Skin of body (tissue), 2 donors: ENCODE measurements around the gene MRPS10. TPM values are rescaled to one million over a fixed set of nuclear protein-coding genes. Genes with fewer than 3 reads are reported as not detected.
"Not testable (repeated sequence)": the region's sequence is repeated elsewhere in the genome, so short reads cannot be mapped to it uniquely, and the experiment has no call there.

Experiments
- DNase-seq: peaks from one replicate; lab custom pipeline; 2025; lab: John Stamatoyannopoulos, UW
- total RNA-seq: library from RNA; depleted of rRNA; stranded (reverse); fragments of >200 nt; gene quantifications from one replicate; pipeline ENCODE4 v1.2.3, GENCODE V29; 2014

The MRPS10 gene
- total RNA-seq, 1 donor from 2014 or later = 33.0 TPM

DNA sequence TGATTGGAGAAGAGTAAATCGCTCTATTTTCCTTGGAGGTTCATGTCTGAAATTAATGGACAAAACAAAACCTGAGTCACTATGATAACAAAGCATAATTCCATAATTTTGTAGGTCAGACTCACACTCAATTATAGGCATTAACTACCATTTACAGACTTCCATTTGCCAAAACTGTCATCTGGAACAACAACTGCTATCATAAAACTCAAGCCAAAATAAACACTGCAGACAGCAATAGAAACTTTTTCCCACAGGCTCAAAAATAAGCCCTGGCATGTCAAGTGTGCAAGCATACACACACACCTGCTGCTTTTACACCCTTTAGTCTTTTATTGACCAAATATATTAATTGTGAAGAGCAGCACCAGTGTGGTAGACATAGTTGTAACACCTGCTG, 7.1 kb downstream of the MRPS10 start:
- no peak for DNase-seq

DNA sequence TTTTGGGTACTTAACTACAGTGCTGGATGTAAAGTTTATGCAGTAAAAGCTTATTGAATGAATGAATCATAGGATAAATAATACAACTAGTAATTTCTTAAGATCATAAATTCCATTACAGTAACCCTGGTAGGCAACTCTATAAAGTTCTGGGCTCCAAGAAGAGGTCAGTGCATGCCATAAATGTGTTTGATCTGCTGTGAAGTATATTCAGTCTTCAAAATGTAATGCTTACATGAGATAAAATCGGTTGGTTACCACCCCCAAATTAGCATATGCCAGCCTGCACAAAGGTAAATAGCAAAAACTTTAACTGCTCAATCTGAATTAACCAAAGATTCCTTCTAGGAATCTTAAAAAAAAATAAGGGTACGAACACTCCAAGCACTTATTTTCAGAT, 10.1 kb downstream of the MRPS10 start:
- not testable (repeated sequence) for DNase-seq

DNA sequence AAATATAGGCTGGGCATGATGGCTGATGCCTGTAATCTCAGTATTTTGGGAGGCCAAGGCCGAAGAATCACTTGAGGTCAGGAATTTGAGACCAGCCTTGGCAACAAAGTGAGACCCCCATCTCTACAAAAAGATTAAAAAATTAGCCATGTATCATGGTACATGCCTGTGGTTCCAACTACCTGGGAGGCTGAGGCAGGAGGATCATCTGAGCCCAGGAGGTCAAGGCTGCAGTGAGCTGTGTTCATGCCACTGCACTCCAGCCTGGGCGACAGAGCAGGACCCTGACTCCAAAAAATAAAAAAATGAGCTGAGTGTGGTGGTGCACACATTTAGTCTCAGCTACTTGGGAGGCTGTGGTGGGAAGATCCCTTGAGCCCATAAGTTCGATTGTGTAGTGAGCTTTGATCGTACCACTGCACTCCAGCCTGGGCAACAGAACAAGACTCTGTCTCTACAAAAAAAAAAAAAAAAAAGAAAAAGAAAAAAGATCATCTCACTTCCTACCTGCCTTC, 12.8 kb downstream of the MRPS10 start:
- DNase-seq = no peak

DNA sequence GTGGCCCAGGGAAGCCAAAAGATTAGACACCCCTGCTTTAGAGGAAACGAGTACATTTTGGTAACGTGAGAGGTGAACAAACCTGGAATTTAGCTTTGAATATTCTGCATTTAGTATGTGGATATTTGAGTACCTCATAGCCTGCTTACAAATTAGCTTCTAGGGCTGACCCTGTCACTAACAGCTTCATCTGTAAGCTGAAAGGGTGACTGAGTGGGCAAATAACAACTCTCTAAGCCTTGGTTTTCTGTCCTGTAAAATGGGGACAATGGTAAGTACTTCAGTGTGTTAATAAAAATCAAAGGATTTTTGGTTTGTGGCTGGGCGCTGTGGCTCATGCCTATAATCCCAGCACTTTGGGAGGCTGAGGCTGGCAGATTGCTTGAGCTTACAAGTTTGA, 14.5 kb downstream of the MRPS10 start:
- no peak for DNase-seq

DNA sequence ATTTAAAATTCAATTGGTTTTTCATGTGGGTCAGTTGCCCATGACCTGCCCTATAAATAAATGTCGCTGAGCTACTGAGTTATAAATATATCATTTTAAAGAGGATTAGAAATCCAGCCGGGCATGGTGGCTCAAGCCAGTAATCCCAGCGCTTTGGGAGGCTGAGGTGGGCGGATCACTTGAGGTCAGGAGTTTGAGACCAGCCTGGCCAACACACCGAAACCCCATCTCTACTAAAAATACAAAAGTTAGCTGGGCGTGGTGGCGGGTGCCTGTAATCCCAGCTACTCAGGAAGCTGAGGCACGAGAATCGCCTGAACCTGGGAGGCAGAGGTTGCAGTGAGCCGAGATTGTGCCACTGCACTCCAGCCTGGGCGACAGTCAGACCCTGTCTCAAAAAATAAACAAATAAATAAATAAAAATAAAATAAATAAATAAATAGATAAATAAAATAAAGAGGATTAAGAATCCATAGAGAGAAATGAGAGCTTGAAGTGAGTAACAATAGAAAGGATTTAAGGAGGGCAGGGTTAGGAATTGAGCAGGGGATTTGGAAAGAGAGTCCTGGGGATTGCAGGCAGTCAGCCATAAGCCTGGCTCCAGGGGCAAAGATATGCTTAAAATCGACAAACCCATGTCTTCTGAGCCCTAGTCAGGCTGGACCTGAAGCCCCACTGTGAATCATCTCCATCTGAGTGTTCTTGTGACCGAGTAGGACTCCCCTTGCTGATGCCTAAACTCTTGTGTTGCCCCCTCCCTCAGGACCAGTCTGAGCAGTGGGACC, 15.3 kb downstream of the MRPS10 start:
- DNase-seq = not testable (repeated sequence)

DNA sequence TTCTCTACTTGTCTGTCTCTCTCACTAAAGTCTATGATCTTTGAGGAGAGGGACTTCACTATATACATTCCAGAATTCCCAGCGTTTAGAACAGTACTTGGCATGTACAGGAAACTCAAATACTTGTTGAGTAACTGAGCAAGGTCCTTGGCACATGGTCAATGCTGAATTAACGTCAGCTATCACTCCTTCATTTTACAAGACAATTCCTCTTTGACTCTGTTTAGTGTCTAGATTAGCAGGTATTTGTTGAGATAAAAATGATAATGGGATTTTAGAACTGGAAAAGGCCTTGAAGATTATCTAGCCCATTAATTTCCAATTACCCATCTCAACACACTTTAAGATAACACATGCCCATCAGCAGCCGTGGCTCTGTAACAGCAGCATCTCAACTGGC, 16.3 kb downstream of the MRPS10 start:
- no peak for DNase-seq

DNA sequence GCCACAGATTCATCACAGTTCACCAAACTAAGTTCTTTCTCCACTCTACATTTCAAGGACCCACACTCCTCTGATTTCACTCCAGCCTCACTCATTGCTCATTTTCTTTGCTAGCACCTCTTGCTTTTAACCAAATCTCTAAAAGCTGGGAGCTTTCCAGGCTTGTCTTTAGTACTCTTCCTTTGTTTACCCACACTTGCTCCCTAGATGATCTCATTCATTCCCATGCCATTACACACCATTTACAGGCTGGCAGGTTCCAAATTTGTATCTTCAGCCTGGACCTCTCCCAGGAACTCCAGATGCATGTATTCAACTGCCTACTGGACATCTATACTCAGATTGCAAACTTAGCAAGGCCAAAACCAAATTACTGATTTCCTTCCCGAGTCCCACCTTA, 17.6 kb downstream of the MRPS10 start:
- no peak for DNase-seq

DNA sequence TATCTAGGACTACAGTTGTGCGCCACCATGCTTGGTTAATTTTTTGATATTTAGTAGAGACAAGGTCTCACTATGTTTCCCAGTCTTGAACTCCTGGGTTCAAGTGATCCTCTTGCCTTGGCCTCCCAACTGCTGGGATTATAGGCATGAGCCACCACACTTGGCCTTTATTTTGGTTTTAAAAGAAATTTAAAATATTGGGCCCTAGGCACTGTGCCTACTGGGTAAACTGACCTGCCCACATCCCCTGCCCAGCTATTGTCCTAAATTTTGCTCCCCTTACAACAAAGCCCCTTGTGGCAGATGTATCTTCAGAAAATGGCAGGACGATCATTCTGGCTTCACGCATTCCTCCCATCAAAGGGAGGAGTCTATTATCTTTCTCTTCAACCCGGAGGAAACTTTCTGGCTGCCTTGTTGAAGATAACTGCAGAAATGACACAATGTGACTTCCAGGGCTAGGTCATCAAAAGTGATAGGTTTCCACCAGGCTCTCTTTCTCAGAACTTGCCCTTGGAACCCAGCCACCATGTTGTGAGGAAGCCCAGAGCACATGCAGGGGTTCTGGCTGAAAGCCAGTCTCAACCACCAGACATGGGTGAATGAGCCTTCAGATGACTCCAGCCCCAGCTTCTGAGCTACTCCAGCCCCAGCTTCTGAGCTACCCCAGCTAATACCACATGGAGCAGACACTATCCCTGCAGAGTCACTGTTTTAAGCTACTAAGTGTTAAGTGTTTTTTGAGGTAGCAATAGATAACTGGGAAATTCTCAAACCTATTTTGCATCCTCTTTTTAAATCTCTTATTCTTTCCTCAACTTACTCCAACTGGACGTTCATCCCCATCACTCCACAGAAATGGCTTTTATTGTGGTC, 18.3 kb downstream of the MRPS10 start:
- DNase-seq = no peak

DNA sequence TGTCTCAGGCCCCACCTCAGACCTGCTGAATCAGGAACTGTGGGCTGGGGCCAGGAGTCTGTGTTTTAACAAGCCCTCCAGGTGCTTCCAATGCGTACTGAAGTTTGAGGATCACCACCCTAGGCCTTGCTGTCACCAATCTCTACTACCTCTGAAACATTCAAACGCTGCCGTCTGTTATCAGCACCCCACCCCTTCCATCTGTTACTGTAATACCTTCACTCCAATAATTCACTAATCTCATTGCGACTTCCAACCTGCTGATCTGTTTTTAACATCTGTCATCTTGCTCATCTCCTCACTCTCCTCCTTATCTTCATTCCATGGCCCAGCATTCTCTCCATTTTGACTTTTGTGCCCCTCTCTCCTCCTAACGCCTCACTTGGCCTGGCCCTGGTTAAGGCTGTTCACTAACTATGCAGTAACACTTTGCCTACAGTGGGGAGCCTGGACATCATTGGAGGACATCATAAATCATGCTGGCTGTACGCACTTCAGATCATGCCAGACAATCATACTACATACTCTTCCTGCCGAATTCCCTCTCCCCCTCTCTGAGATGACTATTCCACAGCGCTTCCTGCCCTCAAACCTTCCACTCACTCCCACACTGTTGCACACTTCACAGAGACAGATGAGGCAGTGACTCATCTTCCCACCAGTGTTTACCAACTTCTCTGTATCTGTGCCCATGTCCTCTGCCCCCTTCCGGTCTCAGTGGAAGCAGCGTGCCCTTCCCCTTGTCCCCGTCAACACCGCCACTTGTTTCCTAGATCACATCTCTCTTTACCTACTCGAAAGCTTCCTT, 19.9 kb downstream of the MRPS10 start:
- DNase-seq = no peak

DNA sequence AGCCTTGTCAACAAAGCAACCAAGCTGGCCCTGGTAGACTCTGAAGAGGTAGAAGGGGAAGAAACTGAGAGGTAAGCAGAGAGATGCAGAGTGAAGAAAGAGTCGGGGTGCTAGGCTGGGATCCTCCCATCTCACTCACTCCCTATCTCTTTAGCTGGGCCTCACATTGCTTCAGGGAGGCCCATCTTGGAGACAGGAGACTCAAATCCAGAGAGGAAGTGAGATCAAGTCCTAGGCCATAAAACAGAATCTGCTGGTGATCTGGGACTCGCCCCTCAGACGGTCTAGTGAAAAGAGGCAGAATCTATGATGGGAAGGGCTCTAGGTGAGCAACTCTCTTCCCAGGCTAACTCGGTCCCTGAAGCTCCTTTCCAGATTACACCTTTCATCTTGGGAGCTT, 22.2 kb downstream of the MRPS10 start:
- no peak for DNase-seq

DNA sequence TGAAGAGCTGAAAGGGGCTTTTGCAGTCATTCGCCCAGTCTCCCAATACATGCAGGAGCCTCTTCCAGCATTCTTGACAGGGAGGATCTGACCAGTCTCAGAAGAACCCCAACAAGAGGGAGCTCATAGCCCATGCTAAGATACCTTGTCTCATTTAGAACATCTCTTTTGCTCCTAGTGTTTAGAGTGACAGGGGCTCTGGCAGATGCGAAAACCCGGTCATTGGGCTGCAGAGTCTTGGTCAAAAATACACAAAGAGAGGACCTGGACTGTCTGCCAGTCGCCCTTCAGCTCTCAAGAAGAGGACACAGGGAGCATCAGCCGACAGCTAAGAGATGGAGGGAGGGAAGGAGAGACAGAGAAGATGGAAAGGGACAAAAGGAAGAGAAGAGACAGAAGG, 23.6 kb downstream of the MRPS10 start:
- DNase-seq = no peak

DNA sequence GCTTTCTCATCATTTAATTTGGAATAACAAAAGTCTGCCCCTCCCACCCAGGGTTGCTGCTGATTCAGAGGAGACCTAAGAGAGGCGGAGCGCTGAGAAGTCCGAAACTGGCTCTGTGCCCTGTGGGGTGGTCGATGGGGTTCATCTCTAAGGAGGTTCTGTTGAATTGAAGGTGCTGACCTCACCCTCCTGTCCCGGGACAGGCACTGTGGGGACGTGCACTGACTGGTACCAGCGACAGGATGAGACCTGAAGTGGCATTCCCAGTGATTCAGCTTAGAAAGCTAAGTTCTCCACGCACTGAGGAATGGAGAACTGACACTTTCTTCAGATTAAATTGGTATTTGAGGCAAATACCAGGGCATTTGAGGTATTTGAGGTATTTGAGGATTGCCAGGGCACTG, 24.2 kb downstream of the MRPS10 start:
- no peak for DNase-seq

DNA sequence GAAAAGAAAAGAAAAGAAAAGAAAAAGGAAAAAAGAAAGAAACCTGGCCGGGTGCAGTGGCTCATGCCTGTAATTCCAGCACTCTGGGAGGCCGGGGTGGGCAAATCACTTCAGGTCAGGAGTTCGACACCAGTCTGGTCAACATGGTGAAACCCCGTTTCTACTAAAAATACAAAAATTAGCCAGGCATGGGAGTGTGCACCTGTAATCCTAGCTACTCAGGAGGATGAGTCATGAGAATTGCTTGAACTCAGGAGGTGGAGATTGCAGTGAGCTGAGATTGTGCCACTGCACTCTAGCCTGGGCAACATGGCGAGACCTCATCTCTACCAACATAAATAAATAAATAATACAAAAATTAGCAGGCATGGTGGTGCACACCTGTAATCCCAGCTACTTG, 25.3 kb downstream of the MRPS10 start:
- DNase-seq = not testable (repeated sequence)

DNA sequence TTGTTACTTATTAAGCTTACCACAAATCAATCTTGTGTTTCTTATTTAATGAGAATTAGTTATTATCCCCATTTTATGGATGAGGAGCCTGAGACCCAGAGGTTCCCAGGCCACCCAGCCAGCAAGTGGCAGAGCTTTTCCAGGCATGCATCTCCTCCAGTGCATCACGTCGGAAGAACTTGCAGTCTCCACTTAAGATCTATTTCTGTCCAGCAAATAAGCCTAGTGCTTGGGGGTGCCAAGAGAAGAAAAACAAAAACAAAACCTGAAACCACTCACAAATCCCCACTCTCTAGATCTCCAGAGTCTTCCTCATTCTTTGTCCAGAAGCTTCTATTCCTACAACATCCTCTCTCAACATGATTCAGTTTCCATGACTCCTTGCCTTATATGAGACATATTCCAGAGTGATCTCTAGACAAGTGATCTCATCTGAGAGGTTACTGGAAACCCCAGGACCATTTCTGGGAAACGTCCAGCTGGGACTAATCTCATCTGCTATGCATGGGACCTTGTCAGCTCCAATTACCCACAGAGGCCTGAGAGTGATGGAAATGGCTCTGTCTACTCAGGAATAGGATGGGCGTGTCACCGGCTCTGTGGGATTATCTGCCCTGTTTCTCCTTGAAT, 27.0 kb downstream of the MRPS10 start:
- DNase-seq = no peak

DNA sequence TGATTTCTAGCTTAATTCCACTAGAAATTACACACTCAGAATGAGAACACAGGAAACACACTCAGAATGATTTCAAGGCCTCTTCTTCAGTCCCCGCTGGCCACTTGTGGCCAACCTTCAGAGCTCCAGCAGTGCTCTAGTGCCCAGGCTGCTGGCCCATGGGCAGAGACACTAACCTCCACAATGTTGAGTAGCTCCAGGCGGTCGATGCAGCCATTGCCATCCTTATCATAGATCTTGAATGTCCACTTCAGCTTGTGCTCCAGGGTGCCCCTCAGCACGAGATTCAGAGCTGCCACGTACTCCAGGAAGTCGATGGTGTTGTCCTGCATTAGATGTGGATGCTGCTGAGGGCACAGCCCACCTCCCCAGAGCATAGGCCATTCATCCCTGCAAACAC, 29.3 kb downstream of the MRPS10 start:
- DNase-seq = no peak

DNA sequence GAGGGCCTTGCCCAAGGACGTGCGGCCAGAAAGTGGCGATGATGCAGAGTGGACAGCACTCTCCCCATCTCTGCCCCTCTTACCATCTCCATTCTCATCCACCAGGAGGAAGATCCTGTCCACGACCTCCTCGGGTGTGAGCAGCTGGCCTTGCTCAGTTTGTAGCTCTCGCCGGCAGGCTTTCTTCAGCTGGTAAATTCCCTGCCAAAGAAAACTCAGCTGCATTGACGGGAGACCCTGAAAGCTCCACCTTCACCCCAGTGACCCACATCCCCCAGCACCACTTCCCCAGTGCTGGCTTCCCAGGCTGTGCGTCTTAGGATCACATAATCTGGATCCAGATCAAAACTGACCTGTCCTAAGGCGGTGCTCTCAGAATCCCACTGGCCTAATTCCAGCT, 32.1 kb downstream of the MRPS10 start:
- DNase-seq = no peak

DNA sequence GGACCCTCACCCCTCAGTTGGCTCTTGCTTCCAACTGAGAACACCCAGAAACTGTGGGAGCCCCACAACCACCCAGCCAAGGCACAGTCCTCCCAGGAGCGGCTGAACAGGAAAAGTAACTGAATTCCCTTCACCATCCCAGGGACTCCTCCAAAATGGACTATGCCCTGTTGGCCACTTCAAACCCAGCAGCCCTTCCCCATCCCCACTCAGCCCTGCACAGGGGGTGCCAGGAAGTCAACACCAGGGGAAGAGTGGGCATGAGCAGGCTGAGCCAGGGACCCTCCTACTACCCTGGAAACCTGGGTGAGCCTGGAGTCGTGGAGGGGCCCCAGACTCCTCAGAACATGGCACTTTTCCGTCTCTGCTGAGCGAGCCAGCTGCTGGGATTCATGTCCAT, 33.2 kb downstream of the MRPS10 start:
- DNase-seq = no peak

DNA sequence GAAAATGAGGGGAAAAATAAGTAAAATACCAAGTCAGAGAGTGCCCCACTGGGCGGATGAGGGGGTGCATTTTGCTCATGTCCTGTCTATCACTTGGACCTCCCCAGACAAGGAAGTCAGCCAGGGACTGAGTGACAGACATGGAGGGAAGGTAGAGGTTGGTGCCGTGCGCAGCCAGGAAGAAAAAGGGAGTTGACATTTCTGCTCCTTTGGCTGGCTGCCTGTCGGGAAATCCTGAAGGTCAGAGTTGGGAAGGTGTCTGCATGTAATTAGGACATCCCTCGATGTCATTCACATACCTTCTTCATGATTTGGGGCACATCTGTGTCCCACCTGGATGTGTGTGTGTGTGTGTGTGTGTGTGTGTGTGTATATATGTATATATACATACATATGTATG, 35.6 kb downstream of the MRPS10 start:
- DNase-seq = no peak

DNA sequence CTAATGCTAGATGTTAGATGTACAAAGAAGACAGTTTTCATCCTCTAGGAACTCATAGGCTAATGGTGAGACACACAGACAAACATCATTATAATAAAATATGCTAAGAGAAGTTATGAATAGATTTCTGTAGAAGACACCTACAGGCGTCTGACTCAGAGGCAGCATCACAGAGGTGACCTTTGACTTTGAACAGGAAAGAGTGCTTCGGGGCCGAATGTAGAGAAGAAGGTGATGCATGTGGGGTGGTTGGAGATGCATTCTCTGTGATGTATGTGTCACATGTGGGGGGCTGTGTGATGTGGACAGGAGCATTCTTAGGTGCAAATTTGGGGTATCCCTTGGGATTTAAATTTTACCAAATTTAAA, 37.7 kb downstream of the MRPS10 start:
- no peak for DNase-seq

DNA sequence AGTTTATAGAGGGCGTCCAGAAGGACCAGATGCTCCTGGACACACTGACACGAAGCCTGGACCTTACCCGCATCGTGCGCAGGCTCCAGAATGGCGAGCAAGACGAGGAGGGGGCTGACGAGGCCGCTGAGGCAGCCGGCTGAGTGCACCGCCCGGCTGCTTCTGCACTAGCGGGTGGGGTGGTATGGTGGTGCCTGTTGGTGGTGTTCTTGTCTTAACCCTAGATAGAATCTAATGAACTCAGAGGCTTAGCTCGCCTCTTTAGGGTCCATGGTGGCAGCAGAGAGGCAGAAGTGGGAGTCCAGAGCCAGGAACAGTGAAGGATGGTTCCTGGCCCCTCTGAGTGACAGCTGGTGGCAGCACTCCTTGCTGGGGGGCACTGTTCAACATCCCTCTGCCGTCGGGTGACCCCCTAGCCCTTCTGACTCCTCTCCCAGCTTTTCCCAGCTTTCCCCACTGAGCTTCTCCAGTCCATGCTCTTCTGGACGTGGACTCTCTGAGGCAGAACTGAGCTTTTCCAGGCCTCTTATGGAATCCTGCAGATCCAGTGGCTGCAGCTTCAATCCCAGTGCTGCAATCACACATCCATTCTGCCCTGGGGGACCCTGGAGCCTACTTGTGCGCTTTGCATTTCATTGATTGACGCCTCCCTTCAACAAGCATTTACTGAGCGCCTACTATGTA, 38.3 kb downstream of the MRPS10 start:
- DNase-seq = no peak
